ENCODE results near the gene CSKMT. TPM values are rescaled to one million over a fixed set of nuclear protein-coding genes. Genes with fewer than 3 reads are reported as not detected.

Gene CSKMT
- total and polyA plus RNA-seq, 10 of the 15 experiments (the other 5 are each of a cell fraction or from before 2014, with no cell fraction given), result 7.0 to 213 (median 21.6) TPM

DNA sequence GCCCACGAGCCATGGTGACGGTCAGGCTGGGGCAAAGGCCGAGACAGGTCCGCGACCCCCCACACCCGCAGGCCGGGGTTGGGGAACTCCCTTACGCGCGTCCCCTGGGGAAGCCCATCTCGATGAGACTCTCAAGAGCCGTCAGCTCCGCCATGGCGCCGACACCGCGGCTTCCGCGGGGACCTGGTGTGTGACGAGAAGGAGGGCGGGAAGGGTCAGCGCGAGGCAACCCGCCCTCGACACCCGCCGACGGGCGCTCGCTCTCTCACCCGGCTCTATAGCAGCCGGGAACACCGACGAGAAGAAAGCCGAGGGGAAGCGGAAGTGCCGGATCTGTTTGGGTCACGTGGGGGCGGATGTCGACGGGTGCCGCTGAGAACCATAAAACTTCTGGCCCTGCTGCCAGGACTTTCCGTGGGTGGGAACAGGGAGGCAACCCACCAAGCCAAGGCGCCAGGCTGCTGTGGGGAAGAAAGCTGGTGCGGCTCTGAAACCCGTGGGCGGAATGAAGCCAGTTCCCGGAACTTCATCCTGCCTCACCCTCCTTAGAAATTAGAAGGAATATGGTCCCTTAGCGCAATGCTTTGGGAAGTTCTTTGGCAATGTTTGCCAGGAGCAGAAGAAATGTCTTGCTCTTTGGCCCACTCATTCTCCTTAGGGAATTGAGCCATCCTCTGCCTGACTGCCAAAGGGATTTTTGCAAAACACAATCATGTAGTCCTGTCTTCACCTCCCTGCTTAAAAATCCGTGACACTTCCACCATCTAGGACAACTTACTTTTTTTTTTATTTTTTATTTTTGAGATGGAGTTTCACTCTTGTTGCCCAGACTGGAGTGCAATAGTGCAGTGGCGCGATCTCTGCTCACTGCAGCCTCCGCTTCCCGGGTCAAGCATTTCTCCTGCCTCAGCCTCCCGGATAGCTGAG lies 13.9 kb downstream of the CSKMT start, which contains the start of gene UBXN1 (continued):
- TF ChIP-seq SIX5 (IDR thresholded peaks at IDR 0.05; ENCODE audit: low read depth, low read length, severe bottlenecking), result peak; percentile 61
- peak in 1 of 2 experiments; percentile 42; a peak in 1 of 4 replicates for TF ChIP-seq EP300 (IDR thresholded peaks at IDR 0.05; ENCODE audit: borderline replicate concordance in 1 of 2, control insufficient read depth in 1 of 2, low read depth in 2 of 2, low read length in 2 of 2)
- TF ChIP-seq PML (IDR thresholded peaks at IDR 0.05; ENCODE audit: low read length), result peak; percentile 75; the same call in 1 of the 2 replicates
- TF ChIP-seq ZNF384 (IDR thresholded peaks at IDR 0.05; ENCODE audit: borderline replicate concordance, low read depth, low read length), result no peak
- peak; percentile 92 for TF ChIP-seq POLR2AphosphoS5 (IDR thresholded peaks at IDR 0.05; ENCODE audit: low read length)
- TF ChIP-seq IRF4 (IDR thresholded peaks at IDR 0.05; ENCODE audit: low read depth, low read length), result no peak
- TF ChIP-seq KDM1A (IDR thresholded peaks at IDR 0.05; ENCODE audit: borderline replicate concordance), result no peak
- peak; percentile 74 for TF ChIP-seq HCFC1 (IDR thresholded peaks at IDR 0.05; ENCODE audit: low read length)
- TF ChIP-seq SRF (IDR thresholded peaks at IDR 0.05; ENCODE audit: low read depth in 2 of 2, low read length in 2 of 2), result no peak
- no peak for TF ChIP-seq EZH2 (IDR thresholded peaks at IDR 0.05; ENCODE audit: borderline replicate concordance, control insufficient read depth, low read depth, low read length)
- peak; percentile 64; the same call in 1 of the 2 replicates for TF ChIP-seq GATAD2B (conservative IDR thresholded peaks at IDR 0.05; ENCODE audit: low read depth)
- TF ChIP-seq ETV6 (conservative IDR thresholded peaks at IDR 0.05 in 1 of 2, IDR thresholded peaks at IDR 0.05 in 1 of 2; ENCODE audit: borderline replicate concordance in 1 of 2, low read depth in 1 of 2), result peak in 1 of 2 experiments; percentile 23; a peak in 1 of 4 replicates
- TF ChIP-seq NFYA (IDR thresholded peaks at IDR 0.05; ENCODE audit: borderline replicate concordance, low read depth, low read length), result no peak
- no peak for TF ChIP-seq PAX5 (IDR thresholded peaks at IDR 0.05; ENCODE audit: borderline replicate concordance, low read depth, low read length)
- no peak for TF ChIP-seq MTA3 (IDR thresholded peaks at IDR 0.05; ENCODE audit: borderline replicate concordance, low read length)
- peak; percentile 39; the same call in 1 of the 2 replicates for TF ChIP-seq SMAD5 (IDR thresholded peaks at IDR 0.05; ENCODE audit: low read depth)
- peak; percentile 29; the same call in 1 of the 2 replicates for TF ChIP-seq ZNF687 (IDR thresholded peaks at IDR 0.05)
- peak; percentile 85; the same call in 1 of the 2 replicates for TF ChIP-seq YY1 (IDR thresholded peaks at IDR 0.05; ENCODE audit: low read depth, low read length)
- TF ChIP-seq, protein P1, sequence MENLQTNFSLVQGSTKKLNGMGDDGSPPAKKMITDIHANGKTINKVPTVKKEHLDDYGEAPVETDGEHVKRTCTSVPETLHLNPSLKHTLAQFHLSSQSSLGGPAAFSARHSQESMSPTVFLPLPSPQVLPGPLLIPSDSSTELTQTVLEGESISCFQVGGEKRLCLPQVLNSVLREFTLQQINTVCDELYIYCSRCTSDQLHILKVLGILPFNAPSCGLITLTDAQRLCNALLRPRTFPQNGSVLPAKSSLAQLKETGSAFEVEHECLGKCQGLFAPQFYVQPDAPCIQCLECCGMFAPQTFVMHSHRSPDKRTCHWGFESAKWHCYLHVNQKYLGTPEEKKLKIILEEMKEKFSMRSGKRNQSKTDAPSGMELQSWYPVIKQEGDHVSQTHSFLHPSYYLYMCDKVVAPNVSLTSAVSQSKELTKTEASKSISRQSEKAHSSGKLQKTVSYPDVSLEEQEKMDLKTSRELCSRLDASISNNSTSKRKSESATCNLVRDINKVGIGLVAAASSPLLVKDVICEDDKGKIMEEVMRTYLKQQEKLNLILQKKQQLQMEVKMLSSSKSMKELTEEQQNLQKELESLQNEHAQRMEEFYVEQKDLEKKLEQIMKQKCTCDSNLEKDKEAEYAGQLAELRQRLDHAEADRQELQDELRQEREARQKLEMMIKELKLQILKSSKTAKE (IDR thresholded peaks at IDR 0.05; ENCODE audit: low read depth, poor library complexity, severe bottlenecking), result peak; percentile 40
- TF ChIP-seq BRCA1 (IDR thresholded peaks at IDR 0.05; ENCODE audit: low read depth, low read length), result no peak
- peak; percentile 69 for TF ChIP-seq ELK1 (IDR thresholded peaks at IDR 0.05; ENCODE audit: low read depth, low read length)
- no peak for TF ChIP-seq HDAC2 (IDR thresholded peaks at IDR 0.05)
